Esophagus muscularis mucosa (tissue), 4 donors: ENCODE data around the gene TRIM24.

Experiments used
- EP300 ChIP-seq: sonication (generic); formaldehyde crosslinking; IDR thresholded peaks from one replicate; pipeline ENCODE4 v1.6.1; 2017; ENCODE audit warnings: antibody characterized with exemption
- POLR2A ChIP-seq: fragments of 450-650 bp; IDR thresholded peaks from one replicate; pipeline ENCODE4 v1.6.1; 2017; ENCODE audit warnings: antibody characterized with exemption, moderate library complexity, mild to moderate bottlenecking, low read depth
- POLR2AphosphoS5 ChIP-seq, 2 donors: sonication (generic); formaldehyde crosslinking; IDR thresholded peaks; one replicate each; pipeline ENCODE4 v1.6.1; 2017; ENCODE audit warnings: antibody characterized with exemption in 2 of 2
- TF ChIP-seq, protein P1 (sequence below), 3 experiments: fragments of 200-600 bp in 2 of 3; fragments of 450-650 bp in 1 of 3; sonication (generic) in 2 of 3; IDR thresholded peaks; one replicate each; pipeline ENCODE4 v1.5.1; 2017 to 2019; ENCODE audit warnings: antibody characterized with exemption in 3 of 3, mild to moderate bottlenecking in 2 of 3, moderate library complexity in 1 of 3

DNA sequence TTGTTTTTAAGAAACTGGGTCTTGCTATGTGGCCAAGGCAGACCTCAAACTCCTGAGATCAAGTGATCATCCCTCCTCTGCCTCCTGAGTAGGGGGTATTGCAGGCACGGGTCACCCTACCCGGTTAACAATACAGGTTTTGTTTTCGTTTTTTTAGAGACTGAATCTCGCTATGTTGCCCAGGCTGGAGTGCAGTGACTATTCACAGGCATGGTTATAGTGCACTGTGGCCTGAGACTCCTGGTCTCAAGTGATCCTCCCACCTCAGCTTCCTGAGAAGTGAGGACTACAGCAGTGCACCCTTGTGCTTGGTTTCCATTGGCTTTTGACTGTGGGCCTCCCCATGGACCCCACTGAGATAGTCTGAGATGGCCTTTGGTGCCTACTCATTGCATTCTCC is 3.8 kb upstream of the TRIM24 start:
- TF ChIP-seq, protein P1, sequence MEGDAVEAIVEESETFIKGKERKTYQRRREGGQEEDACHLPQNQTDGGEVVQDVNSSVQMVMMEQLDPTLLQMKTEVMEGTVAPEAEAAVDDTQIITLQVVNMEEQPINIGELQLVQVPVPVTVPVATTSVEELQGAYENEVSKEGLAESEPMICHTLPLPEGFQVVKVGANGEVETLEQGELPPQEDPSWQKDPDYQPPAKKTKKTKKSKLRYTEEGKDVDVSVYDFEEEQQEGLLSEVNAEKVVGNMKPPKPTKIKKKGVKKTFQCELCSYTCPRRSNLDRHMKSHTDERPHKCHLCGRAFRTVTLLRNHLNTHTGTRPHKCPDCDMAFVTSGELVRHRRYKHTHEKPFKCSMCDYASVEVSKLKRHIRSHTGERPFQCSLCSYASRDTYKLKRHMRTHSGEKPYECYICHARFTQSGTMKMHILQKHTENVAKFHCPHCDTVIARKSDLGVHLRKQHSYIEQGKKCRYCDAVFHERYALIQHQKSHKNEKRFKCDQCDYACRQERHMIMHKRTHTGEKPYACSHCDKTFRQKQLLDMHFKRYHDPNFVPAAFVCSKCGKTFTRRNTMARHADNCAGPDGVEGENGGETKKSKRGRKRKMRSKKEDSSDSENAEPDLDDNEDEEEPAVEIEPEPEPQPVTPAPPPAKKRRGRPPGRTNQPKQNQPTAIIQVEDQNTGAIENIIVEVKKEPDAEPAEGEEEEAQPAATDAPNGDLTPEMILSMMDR (IDR thresholded peaks at IDR 0.05): no peak
- TF ChIP-seq POLR2A (no peak), EP300 (no peak), POLR2AphosphoS5 (IDR thresholded peaks at IDR 0.05) (no peak)
